Measurements from ENCODE around the gene RHOV.

Gene RHOV

DNA sequence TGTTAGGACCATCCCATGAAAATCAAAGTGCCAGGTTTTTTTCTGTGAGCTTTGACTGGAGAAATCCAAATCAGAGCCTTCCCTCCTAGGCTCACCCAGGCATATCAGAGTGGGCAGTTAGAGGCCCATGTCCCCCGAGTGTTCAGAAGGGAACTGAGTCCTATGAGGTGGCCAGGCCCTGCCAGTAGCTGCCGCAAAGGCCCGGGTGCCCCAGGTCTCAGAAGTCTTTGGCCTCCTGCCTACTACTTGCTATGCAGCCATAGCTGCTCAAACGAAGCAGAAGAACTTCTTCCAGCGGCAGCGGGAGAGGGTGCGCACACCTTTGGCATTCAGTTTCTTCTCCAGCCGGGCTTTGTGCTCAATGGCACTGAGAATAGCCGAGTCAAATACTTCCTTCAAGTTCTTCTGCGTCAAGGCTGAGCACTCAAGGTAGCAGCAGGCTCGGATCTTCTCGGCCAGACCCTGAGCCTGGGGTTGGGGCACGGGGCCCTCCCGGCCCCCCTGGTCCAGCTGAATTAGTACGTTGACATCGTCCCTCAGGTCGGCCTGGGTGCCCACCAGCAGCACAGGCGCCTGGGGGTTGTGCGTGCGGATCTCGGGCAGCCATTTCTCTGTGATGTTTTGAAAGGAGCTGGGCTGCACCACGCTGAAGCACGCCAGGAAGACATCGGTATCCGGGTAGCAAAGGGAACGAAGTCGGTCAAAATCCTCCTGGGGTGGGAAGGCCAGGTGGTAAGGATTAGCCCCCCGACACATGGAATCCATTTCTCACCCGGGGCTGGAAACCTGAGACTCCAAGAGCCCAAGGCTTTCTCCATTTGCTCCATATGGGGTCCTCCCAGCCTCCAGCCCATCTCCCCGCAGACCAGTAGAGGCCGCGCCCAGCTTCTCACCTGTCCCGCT is 992 bp downstream of the RHOV start:
- ATAC-seq, result no peak
- TF ChIP-seq PPARA (CRISPR knock-in tag; IDR thresholded peaks at IDR 0.05; ENCODE audit: borderline replicate concordance) (no peak), CSDC2 (CRISPR knock-in tag; IDR thresholded peaks at IDR 0.05) (no peak), ZFP30 (CRISPR knock-in tag; IDR thresholded peaks at IDR 0.05) (no peak), ZNF70 (CRISPR knock-in tag; IDR thresholded peaks at IDR 0.05) (no peak), ARNTL (CRISPR knock-in tag; IDR thresholded peaks at IDR 0.05; ENCODE audit: borderline replicate concordance, low read depth) (no peak), OSR1 (CRISPR knock-in tag; IDR thresholded peaks at IDR 0.05) (no peak), SNAI2 (CRISPR knock-in tag; IDR thresholded peaks at IDR 0.05) (no peak), ESRRG (CRISPR knock-in tag; IDR thresholded peaks at IDR 0.05) (no peak), CSRNP3 (CRISPR knock-in tag; IDR thresholded peaks at IDR 0.05) (no peak), BACH2 (CRISPR knock-in tag; IDR thresholded peaks at IDR 0.05; ENCODE audit: borderline replicate concordance) (no peak), ZNF8 (CRISPR knock-in tag; IDR thresholded peaks at IDR 0.05) (no peak)

GRCh38 chr15:40871749-40872617 is 2.1 kb downstream of the RHOV start:
- ATAC-seq, result no peak
- TF ChIP-seq OSR1 (CRISPR knock-in tag; IDR thresholded peaks at IDR 0.05) (no peak), SNAI2 (CRISPR knock-in tag; IDR thresholded peaks at IDR 0.05) (no peak), BACH2 (CRISPR knock-in tag; IDR thresholded peaks at IDR 0.05; ENCODE audit: borderline replicate concordance) (no peak), CSDC2 (CRISPR knock-in tag; IDR thresholded peaks at IDR 0.05) (no peak), ZNF70 (CRISPR knock-in tag; IDR thresholded peaks at IDR 0.05) (no peak), TCF4 (CRISPR knock-in tag; IDR thresholded peaks at IDR 0.05; ENCODE audit: borderline replicate concordance) (no peak), ISL1 (CRISPR knock-in tag; IDR thresholded peaks at IDR 0.05) (no peak), TOX (CRISPR knock-in tag; IDR thresholded peaks at IDR 0.05; ENCODE audit: borderline replicate concordance) (no peak), RARB (CRISPR knock-in tag; IDR thresholded peaks at IDR 0.05) (no peak), GLIS3 (CRISPR knock-in tag; IDR thresholded peaks at IDR 0.05) (no peak), CSRNP3 (CRISPR knock-in tag; IDR thresholded peaks at IDR 0.05) (no peak)
- TF ChIP-seq, protein P1, sequence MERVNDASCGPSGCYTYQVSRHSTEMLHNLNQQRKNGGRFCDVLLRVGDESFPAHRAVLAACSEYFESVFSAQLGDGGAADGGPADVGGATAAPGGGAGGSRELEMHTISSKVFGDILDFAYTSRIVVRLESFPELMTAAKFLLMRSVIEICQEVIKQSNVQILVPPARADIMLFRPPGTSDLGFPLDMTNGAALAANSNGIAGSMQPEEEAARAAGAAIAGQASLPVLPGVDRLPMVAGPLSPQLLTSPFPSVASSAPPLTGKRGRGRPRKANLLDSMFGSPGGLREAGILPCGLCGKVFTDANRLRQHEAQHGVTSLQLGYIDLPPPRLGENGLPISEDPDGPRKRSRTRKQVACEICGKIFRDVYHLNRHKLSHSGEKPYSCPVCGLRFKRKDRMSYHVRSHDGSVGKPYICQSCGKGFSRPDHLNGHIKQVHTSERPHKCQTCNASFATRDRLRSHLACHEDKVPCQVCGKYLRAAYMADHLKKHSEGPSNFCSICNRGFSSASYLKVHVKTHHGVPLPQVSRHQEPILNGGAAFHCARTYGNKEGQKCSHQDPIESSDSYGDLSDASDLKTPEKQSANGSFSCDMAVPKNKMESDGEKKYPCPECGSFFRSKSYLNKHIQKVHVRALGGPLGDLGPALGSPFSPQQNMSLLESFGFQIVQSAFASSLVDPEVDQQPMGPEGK (CRISPR knock-in tag; IDR thresholded peaks at IDR 0.05; ENCODE audit: borderline replicate concordance), result no peak
- TF ChIP-seq, protein P2, sequence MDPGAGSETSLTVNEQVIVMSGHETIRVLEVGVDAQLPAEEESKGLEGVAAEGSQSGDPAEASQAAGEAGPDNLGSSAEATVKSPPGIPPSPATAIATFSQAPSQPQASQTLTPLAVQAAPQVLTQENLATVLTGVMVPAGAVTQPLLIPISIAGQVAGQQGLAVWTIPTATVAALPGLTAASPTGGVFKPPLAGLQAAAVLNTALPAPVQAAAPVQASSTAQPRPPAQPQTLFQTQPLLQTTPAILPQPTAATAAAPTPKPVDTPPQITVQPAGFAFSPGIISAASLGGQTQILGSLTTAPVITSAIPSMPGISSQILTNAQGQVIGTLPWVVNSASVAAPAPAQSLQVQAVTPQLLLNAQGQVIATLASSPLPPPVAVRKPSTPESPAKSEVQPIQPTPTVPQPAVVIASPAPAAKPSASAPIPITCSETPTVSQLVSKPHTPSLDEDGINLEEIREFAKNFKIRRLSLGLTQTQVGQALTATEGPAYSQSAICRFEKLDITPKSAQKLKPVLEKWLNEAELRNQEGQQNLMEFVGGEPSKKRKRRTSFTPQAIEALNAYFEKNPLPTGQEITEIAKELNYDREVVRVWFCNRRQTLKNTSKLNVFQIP (CRISPR knock-in tag; IDR thresholded peaks at IDR 0.05; ENCODE audit: borderline replicate concordance, low read depth), result no peak

GRCh38 chr15:40870716-40871115 is 3.3 kb downstream of the RHOV start:
- ATAC-seq, result no peak
- TF ChIP-seq, protein P2 (CRISPR knock-in tag; IDR thresholded peaks at IDR 0.05; ENCODE audit: borderline replicate concordance, low read depth), result no peak
- TF ChIP-seq BACH2 (CRISPR knock-in tag; IDR thresholded peaks at IDR 0.05; ENCODE audit: borderline replicate concordance) (no peak), ZC3H10 (CRISPR knock-in tag; IDR thresholded peaks at IDR 0.05) (no peak), SNAI2 (CRISPR knock-in tag; IDR thresholded peaks at IDR 0.05) (no peak), ZFP3 (CRISPR knock-in tag; IDR thresholded peaks at IDR 0.05) (no peak), ZFP30 (CRISPR knock-in tag; IDR thresholded peaks at IDR 0.05) (no peak), GLIS3 (CRISPR knock-in tag; IDR thresholded peaks at IDR 0.05) (no peak), ZNF565 (CRISPR knock-in tag; conservative IDR thresholded peaks at IDR 0.05; ENCODE audit: low read depth) (no peak), CSDC2 (CRISPR knock-in tag; IDR thresholded peaks at IDR 0.05) (no peak), ISL1 (CRISPR knock-in tag; IDR thresholded peaks at IDR 0.05) (no peak), ZNF70 (CRISPR knock-in tag; IDR thresholded peaks at IDR 0.05) (no peak), TCF4 (CRISPR knock-in tag; IDR thresholded peaks at IDR 0.05; ENCODE audit: borderline replicate concordance) (no peak), ARNTL (CRISPR knock-in tag; IDR thresholded peaks at IDR 0.05; ENCODE audit: borderline replicate concordance, low read depth) (no peak), OSR1 (CRISPR knock-in tag; IDR thresholded peaks at IDR 0.05) (no peak), PPARA (CRISPR knock-in tag; IDR thresholded peaks at IDR 0.05; ENCODE audit: borderline replicate concordance) (no peak), TOX (CRISPR knock-in tag; IDR thresholded peaks at IDR 0.05; ENCODE audit: borderline replicate concordance) (no peak), RARB (CRISPR knock-in tag; IDR thresholded peaks at IDR 0.05) (no peak)
- TF ChIP-seq, protein P3, sequence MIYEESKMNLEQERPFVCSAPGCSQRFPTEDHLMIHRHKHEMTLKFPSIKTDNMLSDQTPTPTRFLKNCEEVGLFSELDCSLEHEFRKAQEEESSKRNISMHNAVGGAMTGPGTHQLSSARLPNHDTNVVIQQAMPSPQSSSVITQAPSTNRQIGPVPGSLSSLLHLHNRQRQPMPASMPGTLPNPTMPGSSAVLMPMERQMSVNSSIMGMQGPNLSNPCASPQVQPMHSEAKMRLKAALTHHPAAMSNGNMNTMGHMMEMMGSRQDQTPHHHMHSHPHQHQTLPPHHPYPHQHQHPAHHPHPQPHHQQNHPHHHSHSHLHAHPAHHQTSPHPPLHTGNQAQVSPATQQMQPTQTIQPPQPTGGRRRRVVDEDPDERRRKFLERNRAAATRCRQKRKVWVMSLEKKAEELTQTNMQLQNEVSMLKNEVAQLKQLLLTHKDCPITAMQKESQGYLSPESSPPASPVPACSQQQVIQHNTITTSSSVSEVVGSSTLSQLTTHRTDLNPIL (CRISPR knock-in tag; IDR thresholded peaks at IDR 0.05; ENCODE audit: low read depth), result no peak
